Transverse colon (tissue), 4 donors: ENCODE results near the gene PPP1R14C.

Experiments
- CTCF ChIP-seq, 5 experiments: fragments of 200-600 bp in 3 of 5; fragments of 450-650 bp in 2 of 5; sonication (generic) in 3 of 5; IDR thresholded peaks; 1 replicate in 2 of 5; 2 replicates in 3 of 5; pipeline ENCODE4 v1.5.1; 2016 to 2017; ENCODE audit warnings: antibody characterized with exemption in 5 of 5, inconsistent platforms in 3 of 5, mild to moderate bottlenecking in 2 of 5, moderate library complexity in 1 of 5
- EP300 ChIP-seq: sonication (generic); formaldehyde crosslinking; IDR thresholded peaks from one replicate; pipeline ENCODE4 v1.6.1; 2017; ENCODE audit warnings: antibody characterized with exemption, low read depth
- POLR2A ChIP-seq: fragments of 450-650 bp; IDR thresholded peaks from one replicate; pipeline ENCODE4 v1.6.1; 2016; ENCODE audit warnings: antibody characterized with exemption, mild to moderate bottlenecking, moderate library complexity
- POLR2AphosphoS5 ChIP-seq, 3 donors: sonication (generic); formaldehyde crosslinking; IDR thresholded peaks; one replicate each; pipeline ENCODE4 v1.6.1; 2016; ENCODE audit warnings: antibody characterized with exemption in 3 of 3

- TF ChIP-seq CTCF (IDR thresholded peaks at IDR 0.05) (no peak), POLR2A (no peak), EP300 (no peak), POLR2AphosphoS5 (IDR thresholded peaks at IDR 0.05) (no peak)
Measured at GRCh38 chr6:150279533-150279932, 136.7 kb downstream of the PPP1R14C start.
